Ascending aorta (tissue), 2 donors: ENCODE data around the gene CRYBB1. TPM values are rescaled to one million over a fixed set of nuclear protein-coding genes. Genes with fewer than 3 reads are reported as not detected.

Source experiments
- DNase-seq, 2 donors: peaks; one replicate each; pipeline ENCODE4 v3.0.0-alpha.2; 2019; ENCODE audit warnings: low spot score in 2 of 2
- H3K27ac ChIP-seq, 2 donors: fragments of 200-600 bp; sonication (generic); one replicate each; pipeline ENCODE4 v1.5.1; 2016 to 2017; ENCODE audit warnings: mild to moderate bottlenecking in 1 of 2
- H3K27me3 ChIP-seq: fragments of 200-600 bp; sonication (generic); one replicate; pipeline ENCODE4 v1.5.1; 2017
- H3K36me3 ChIP-seq, 2 donors: fragments of 200-600 bp; sonication (generic); one replicate each; pipeline ENCODE4 v1.5.1; 2016
- H3K4me1 ChIP-seq, 2 donors: fragments of 200-600 bp; sonication (generic); one replicate each; pipeline ENCODE4 v1.5.1; 2016 to 2017; ENCODE audit warnings: mild to moderate bottlenecking in 1 of 2
- H3K4me3 ChIP-seq, 2 donors: fragments of 200-600 bp; sonication (generic); one replicate each; pipeline ENCODE4 v1.5.1; 2016 to 2017; ENCODE audit warnings: mild to moderate bottlenecking in 1 of 2
- H3K9me3 ChIP-seq, 2 donors: fragments of 200-600 bp; sonication (generic); one replicate each; pipeline ENCODE4 v1.5.1; 2016
- CTCF ChIP-seq, 3 experiments: fragments of 200-600 bp in 2 of 3; fragments of 450-650 bp in 1 of 3; sonication (generic) in 2 of 3; IDR thresholded peaks; one replicate each; pipeline ENCODE4 v1.5.1; 2016 to 2019; ENCODE audit warnings: antibody characterized with exemption in 3 of 3, mild to moderate bottlenecking in 1 of 3, moderate library complexity in 1 of 3
- intact Hi-C: fragments of 100-400 bp; cut with DNase I; formaldehyde crosslinking; loops from one replicate; pipeline ENCODE4 v1.15.1; 2023
- total RNA-seq: library from RNA; depleted of rRNA; stranded (reverse); fragments of >200 nt; gene quantifications from one replicate; pipeline ENCODE4 v1.1.0, GENCODE V29; 2016

CRYBB1 gene
- total RNA-seq, 1 donor from 2014 or later: 7.3 TPM

DNA sequence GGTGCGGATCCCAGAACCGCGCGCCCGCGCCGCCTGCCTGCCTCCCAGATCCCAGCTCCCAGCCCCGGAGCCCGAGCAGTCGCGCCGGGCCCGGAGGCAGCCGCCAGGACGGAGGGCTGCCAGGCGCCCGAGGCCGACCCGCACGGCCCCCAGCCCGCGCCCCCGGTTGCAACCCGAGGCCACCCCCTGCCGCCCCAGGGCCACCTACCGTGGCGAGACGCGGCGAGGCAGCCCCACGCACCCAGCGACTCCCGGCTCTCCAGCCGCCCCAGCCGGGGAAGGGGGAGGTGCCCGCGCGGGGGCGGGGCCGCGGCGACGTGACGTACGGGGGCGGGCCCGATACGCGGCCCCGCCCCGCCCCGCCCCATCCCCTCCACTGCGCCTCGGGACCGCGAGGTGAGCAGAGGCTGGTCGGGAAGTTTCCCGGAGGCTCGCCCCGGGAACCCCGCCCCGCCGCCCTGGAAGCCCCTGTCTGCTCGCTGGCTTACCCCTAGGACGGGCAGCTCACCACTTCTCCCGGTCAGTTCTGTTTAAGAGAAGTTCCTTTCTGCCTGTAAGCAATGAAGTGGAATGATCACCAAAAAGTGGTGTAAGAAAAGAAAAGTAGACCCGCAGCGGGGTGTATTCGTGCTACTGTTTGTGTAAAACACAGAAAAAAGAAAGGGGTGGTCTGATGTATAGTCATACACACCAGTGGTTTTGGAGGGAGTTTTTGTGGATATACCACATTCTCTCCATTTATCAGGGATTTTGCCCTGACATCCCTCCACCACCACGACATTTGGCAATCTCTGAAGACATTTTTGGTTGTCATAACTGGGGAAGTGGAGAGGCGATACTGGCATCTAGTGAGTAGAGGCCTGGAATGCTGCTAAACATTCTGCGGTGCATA lies 27.7 kb downstream of the CRYBB1 start, which contains the start of gene TPST2:
TPST2 (minus strand) TSS at position 288 of the 892 bp plus-strand sequence. CDS start 48,502 bp downstream, outside the sequence.
- H3K4me3 ChIP-seq: peak within 1 kb of the TSS; percentile 83 to 87

GRCh38 chr22:26589367-26589844 lies 28.4 kb downstream of the CRYBB1 start:
- Histone ChIP-seq H3K4me1 (peaks cover 0 to 21% of the 10 kb centered on the region in 2 donors), H3K4me3 (peak overlapping the region; percentile 83 to 87), H3K27me3 (no peaks in the 10 kb centered on the region), H3K9me3 (no peaks in the 10 kb centered on the region), H3K36me3 (no peaks in the 10 kb centered on the region), H3K27ac (peak overlapping the region; percentile 74 to 75)
- intact Hi-C loops: loop anchor here (2.0 kb wide), 1 partner anchor 77 kb away; the partner anchor contains the start of gene TFIP11
- peak in 1 of 2 donors; percentile 71 for DNase-seq
- no peak for TF ChIP-seq CTCF (IDR thresholded peaks at IDR 0.05)

More for the DNA sequence above, 27.7 kb downstream of the CRYBB1 start, which contains the start of gene TPST2:
- no peaks in the 10 kb centered on the region for H3K36me3 ChIP-seq
- no peak for TF ChIP-seq CTCF (IDR thresholded peaks at IDR 0.05)
- H3K27ac ChIP-seq: peak within 1 kb of the TSS; percentile 74 to 75
- DNase-seq: peak; percentile 15 to 89
- intact Hi-C loops: loop anchor here (1.0 to 2.0 kb wide), 2 partner anchors 77 to 107 kb away; partner anchors contain the start of genes HPS4, SRRD and TFIP11
- H3K4me1 ChIP-seq: peaks cover 0 to 20% of the 10 kb centered on the region in 2 donors
- H3K27me3 ChIP-seq: no peaks in the 10 kb centered on the region
- no peaks in the 10 kb centered on the region for H3K9me3 ChIP-seq

DNA sequence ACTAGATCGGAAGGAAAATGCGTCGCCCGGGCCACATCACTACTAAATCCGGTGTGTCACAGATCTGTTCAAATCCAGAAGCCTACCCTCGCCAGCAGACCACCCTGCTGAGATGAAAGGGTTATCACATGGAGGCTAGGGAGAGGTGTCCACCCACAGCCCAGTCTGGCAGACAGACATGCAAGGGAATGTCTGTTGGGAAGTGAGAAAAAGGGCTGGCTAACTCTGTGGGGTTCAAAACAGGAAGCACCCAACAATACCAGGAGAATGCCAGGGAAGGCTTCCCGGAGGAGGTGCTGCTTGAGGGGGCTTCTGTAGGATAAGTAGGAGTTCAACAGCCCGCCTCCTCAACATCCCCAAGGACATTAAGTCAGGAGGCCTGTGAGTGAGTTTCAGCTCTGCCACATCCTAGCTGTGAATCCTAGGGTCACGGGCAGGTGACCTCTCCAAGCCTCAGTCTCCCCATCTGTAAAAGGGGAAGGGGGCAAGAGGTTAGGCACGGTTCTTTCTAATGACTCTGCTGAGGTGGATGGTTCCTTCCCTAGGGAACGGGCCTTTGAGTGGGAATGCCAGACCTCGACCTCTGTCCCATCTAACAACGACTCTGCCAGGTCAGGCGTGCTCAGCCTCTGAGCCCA lies 29.0 kb downstream of the CRYBB1 start:
- Histone ChIP-seq H3K27ac (peak overlapping the region; percentile 74 to 75), H3K27me3 (no peaks in the 10 kb centered on the region), H3K36me3 (no peaks in the 10 kb centered on the region), H3K9me3 (no peaks in the 10 kb centered on the region), H3K4me3 (peak overlapping the region; percentile 83 to 87), H3K4me1 (peaks cover 0 to 21% of the 10 kb centered on the region in 2 donors)
- intact Hi-C loops: loop anchor here (2.0 kb wide), 1 partner anchor 76 kb away; the partner anchor contains the start of gene TFIP11
- TF ChIP-seq CTCF (IDR thresholded peaks at IDR 0.05): no peak
- DNase-seq: no peak

DNA sequence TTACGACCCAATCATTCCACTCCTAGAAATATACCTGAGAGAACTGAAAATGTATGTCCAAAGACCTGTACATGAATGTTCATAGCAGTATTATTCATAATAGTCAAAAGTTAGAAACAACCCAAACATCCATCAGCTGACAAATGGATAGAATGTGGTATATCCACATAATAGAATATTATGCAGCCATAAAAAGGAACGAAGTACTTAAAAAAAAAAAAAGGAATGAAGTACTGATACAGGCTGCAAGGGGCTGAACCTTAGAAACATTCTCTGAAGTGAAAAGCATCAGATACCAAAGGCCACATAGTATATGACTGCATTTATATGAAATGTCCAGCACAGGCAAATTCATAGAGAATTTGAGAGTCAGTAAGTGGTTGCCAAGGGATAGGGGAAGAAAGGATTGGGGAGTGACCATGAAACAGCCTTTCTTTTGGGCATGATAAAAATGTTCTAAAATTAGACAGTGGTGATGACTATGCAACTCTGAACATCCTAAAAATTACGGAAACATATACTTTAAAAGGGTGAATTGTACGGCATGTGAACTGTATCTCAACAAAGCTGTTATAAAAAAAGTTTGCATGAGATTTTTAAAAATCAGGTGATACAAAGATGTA lies 29.7 kb downstream of the CRYBB1 start:
- H3K4me3 ChIP-seq: peak overlapping the region; percentile 83 to 87
- intact Hi-C loops: loop anchor here (2.0 kb wide), 1 partner anchor 75 kb away; the partner anchor contains the start of gene TFIP11
- no peak for TF ChIP-seq CTCF (IDR thresholded peaks at IDR 0.05)

More for the DNA sequence above, 29.7 kb downstream of the CRYBB1 start:
- H3K36me3 ChIP-seq: no peaks in the 10 kb centered on the region
- H3K27ac ChIP-seq: peak overlapping the region in 1 of 2 donors; percentile 46
- no peaks in the 10 kb centered on the region for H3K9me3 ChIP-seq
- no peaks in the 10 kb centered on the region for H3K27me3 ChIP-seq
- no peak for DNase-seq
- peaks cover 0 to 21% of the 10 kb centered on the region in 2 donors for H3K4me1 ChIP-seq
